SIG-M5 treated with dmso at 0.1 percent for 504 hours (cell line): ENCODE data around the gene RUSC1.
"Not testable (repeated sequence)": the region's sequence is repeated elsewhere in the genome, so short reads cannot be mapped to it uniquely, and the experiment has no call there.

ENCODE experiments used
- DNase-seq: peaks from one replicate; lab custom pipeline; 2025; ENCODE audit not compliant: unreplicated experiment; lab: John Stamatoyannopoulos, UW

RUSC1 gene

DNA sequence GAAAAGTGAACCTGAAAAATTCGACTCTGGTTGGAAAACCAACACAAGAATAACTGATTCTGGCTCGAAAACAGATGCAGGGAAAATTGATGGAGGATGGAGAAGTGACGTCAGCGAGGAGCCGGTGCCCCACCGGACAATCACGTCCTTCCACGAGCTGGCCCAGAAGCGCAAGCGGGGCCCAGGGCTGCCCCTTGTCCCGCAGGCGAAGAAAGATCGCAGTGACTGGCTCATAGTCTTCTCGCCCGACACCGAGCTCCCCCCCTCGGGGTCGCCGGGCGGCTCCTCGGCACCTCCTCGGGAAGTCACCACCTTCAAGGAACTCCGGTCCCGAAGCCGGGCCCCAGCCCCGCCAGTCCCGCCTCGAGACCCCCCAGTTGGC, 1.9 kb downstream of the RUSC1 start:
- DNase-seq, result peak; percentile 45

DNA sequence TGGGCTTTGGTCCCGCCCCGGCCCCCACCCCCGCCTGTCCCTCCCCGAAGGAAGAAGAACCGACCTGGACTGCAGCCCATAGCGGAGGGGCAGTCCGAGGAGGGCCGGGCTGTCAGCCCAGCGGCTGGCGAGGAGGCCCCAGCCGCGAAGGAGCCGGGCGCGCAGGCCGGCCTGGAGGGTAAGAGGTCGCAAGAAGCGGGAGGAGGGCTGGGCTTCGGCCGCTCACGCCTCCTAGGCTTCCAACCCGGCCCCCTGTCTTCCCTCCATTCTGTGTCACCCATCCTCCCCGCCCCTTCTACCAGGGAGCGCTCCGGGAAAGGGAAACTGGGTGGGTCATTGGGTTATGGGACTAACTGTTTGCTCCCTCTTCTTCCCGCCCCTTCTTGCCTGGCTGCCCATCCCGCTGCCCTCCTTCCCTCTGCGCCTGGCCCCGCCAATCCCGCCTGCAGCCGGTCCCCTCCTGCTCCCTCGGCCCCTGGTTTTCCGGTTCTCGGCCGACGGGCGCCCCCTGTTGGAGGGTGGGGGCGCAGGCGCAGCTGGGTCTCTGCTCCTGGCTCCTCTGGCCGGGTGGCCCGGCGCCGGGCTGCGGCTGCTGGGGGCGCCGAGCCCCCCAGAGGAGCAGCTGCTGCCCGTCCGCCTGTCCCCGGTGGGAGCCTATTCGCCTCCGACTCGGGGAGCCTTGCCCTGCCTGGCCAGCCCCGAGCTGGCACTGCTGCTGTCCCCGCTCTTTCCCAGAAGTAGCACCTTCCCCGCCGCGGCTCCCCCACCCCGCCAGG, 2.4 kb downstream of the RUSC1 start:
- DNase-seq, result peak; percentile 92

DNA sequence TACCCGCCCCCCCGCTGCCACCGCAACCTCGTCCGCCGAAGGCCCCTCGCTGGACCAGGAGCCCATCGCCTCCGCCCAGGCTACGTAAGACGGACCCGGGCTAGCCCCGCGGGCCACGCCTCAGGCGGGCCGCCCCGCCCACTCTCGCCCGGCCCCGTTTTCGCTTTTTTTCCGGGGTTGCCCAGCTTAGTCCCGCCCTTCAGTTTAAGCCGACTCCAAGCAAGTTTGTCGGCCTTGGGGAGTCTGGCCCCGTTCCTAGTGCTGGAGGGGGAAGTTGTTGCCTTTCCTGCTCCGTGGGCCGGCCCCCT, 3.0 kb downstream of the RUSC1 start:
- DNase-seq, result peak; percentile 89

DNA sequence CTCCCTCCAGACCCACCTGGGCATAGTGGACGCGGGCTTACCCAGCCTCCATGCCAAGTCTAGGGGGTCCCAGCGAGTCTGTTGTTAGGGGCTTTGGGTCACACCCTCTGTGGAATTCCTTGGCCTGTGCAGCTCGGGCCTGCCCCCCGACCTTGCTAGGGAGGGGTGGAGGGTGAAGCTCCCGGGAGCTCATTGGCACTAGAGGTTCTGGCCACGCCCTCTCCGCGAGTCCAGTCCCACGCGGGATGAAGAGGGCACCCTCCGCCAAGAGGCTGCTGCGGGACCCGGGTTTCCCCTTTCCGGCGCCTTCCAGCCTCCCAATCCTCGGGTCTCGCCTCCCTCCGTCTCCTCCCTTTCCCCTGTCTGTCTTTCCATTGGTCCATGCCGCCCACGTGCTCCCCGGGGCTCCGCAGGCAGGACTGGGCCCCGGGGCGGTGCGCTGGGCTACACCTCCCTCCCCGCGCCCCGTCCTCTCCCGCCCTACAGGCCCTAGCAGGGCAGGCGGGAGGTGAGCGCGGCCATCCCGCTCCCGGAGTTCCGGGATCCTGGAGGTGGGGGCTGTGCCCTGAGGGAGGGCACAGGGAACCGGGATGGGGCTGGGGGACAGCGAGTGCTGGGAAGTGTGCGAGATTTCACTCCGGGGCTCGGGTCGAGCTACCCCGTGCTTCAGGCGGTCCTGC, 3.5 kb downstream of the RUSC1 start:
- DNase-seq, result peak; percentile 99

- peak; percentile 62 for DNase-seq
Measured at GRCh38 chr1:155324717-155325602, 4.3 kb downstream of the RUSC1 start.

DNA sequence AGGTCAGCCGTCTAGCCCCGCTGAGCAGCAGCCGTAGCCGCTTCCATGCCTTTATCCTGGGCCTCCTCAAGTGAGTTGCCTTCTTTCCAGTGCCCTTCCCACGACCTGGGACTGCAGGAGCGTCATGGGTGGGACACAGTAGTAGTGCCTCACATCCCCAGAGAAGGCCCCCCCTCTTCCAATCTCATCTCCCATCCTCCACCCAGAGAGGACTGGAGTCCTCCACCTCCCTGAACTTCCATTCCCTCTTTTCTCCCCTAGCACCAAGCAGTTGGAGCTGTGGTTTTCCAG, 4.9 kb downstream of the RUSC1 start:
- no peak for DNase-seq

GRCh38 chr1:155326020-155326526, 5.4 kb downstream of the RUSC1 start:
- DNase-seq, result no peak

GRCh38 chr1:155326631-155327037, 5.9 kb downstream of the RUSC1 start:
- DNase-seq, result no peak

DNA sequence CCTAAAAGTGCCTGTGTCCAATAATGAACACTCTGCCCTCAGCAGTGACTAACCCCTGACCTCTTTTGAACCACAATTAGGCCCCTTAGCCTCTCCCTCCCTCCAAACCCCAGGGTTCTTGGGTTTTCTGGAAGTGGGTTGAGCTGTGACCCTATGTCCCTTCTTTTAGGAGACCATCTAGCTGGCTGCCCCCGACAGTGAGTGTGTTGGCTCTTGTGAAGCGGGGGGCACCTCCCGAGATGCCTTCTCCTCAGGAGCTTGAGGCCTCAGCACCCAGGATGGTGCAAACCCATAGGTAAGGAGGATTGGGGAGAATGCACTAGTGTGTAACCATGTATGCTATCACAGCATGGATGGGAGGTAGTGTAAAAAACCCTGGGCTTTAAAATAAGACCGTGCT, 7.3 kb downstream of the RUSC1 start:
- no peak for DNase-seq

- DNase-seq, result not testable (repeated sequence)
Measured at GRCh38 chr1:155328856-155329255, 8.2 kb downstream of the RUSC1 start.

GRCh38 chr1:155329980-155330598, 9.4 kb downstream of the RUSC1 start:
- no peak for DNase-seq

DNA sequence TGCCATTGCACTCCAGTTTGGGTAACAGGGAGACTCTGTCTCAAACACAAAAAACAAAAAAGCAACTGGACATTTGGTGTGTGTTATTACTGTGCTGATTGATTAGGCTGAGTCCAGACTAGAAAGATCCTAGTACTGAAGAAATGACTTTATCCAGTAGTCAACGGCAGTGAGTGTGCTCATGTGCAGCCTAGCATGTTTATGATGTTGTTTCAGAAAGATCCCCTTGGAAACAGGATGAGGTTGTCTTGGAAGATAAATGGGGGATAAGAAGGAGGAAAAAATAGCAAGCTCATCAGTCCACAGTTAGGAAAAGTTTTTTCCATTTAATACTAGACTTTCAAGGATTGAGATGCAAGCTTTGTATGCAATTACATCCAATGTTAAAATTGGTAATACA, 14.3 kb downstream of the RUSC1 start:
- no peak for DNase-seq

DNA sequence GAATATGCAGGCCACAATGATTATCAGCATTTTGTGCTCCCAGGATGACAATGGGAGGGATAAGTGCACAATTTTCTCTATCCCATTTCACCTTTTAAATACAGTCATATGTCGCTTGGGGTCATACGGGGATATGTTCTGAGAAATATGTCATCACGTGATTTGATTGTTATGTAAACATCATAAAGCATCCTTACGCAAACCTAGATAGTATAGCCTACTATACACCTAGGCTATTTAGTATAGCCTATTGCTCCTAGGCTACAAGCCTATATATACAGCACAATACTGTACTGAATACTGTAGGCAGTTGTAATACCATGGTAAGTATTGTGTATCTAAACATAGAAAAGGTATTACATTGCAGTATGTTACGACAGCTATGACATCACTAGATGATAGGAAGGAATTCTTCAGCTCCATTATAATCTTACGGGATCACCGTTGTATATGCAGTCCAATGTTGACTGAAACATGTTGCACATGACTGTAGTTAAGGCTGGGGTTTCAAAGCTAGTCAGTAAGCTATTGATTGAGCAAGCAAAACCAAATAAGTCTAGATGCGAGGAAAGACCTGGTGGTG, 18.9 kb downstream of the RUSC1 start:
- DNase-seq, result no peak

- no peak for DNase-seq
Measured at GRCh38 chr1:155342842-155343241, 22.1 kb downstream of the RUSC1 start.

GRCh38 chr1:155352631-155353030, 31.9 kb downstream of the RUSC1 start:
- DNase-seq, result no peak

DNA sequence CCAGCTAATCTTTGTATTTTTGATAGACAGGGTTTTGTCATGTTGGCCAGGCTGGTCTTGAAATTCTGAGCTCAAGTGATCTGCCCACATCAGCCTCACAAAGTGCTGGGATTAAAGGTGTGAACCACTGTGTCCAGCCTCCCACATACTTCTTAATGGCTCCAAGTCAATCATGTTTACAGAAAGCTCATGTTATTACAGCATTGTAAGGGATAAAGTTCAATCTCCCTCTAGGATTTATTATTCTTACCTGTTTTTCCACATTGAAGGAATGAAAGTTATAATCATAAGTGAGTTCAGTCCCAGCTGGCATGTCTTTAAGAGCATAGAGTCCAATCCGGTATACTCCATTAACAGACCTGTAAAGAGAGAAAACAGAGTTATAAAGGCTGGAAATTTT, 39.4 kb downstream of the RUSC1 start:
- DNase-seq, result no peak

GRCh38 chr1:155379180-155379579, 58.5 kb downstream of the RUSC1 start:
- no peak for DNase-seq

- peak; percentile 39 for DNase-seq
Measured at GRCh38 chr1:155379631-155380090, 59.0 kb downstream of the RUSC1 start.
